Amygdala (tissue), 56 donors: Measurements from ENCODE around the gene SYCP3.
"Not testable (repeated sequence)": the region's sequence is repeated elsewhere in the genome, so short reads cannot be mapped to it uniquely, and the experiment has no call there.

Experiments
- DNase-seq, 56 donors: peaks; one replicate each; lab custom pipeline; 2025; lab: John Stamatoyannopoulos, UW

The SYCP3 gene

GRCh38 chr12:101685092-101685491 lies 54.2 kb downstream of the SYCP3 start:
- no peak for DNase-seq

- DNase-seq: not testable (repeated sequence)
Observed at GRCh38 chr12:101681627-101682026, 57.6 kb downstream of the SYCP3 start.

GRCh38 chr12:101680647-101681046 lies 58.6 kb downstream of the SYCP3 start:
- DNase-seq: no peak

GRCh38 chr12:101680240-101680639 lies 59.0 kb downstream of the SYCP3 start:
- DNase-seq: no peak
